Measurements from ENCODE around the gene TAGLN.

DNA sequence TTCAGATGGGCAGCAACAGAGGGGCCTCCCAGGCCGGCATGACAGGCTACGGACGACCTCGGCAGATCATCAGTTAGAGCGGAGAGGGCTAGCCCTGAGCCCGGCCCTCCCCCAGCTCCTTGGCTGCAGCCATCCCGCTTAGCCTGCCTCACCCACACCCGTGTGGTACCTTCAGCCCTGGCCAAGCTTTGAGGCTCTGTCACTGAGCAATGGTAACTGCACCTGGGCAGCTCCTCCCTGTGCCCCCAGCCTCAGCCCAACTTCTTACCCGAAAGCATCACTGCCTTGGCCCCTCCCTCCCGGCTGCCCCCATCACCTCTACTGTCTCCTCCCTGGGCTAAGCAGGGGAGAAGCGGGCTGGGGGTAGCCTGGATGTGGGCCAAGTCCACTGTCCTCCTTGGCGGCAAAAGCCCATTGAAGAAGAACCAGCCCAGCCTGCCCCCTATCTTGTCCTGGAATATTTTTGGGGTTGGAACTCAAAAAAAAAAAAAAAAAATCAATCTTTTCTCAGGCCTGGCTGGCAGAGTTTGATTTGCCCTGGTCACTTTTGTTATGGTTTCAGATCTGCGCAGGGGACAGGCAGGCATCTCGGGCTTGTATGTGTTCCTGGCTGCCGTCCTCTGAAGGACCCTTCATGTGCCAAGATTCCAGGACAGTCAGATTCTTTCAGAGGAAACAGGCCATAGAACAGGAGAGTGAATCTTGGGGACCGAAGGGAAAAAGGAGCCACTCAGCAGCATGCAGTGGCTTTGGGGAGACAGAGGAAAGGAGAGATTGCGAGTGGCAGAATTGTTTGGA lies 5.3 kb downstream of the TAGLN start:
- TF ChIP-seq, protein P1, sequence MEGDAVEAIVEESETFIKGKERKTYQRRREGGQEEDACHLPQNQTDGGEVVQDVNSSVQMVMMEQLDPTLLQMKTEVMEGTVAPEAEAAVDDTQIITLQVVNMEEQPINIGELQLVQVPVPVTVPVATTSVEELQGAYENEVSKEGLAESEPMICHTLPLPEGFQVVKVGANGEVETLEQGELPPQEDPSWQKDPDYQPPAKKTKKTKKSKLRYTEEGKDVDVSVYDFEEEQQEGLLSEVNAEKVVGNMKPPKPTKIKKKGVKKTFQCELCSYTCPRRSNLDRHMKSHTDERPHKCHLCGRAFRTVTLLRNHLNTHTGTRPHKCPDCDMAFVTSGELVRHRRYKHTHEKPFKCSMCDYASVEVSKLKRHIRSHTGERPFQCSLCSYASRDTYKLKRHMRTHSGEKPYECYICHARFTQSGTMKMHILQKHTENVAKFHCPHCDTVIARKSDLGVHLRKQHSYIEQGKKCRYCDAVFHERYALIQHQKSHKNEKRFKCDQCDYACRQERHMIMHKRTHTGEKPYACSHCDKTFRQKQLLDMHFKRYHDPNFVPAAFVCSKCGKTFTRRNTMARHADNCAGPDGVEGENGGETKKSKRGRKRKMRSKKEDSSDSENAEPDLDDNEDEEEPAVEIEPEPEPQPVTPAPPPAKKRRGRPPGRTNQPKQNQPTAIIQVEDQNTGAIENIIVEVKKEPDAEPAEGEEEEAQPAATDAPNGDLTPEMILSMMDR (IDR thresholded peaks at IDR 0.05), result no peak
- TF ChIP-seq POLR2A (IDR thresholded peaks at IDR 0.05), result no peak

Measured in tibial nerve (tissue), 3 donors.